Stimulated activated naive CD4-positive, alpha-beta T cell treated with Interleukin-2 at 50 U/mL for 16 hours (primary cell): ENCODE data around the gene SPTLC1.
A peak's percentile ranks its signal among the peaks of the same experiment; 100 is the strongest.
"Not testable (repeated sequence)": the region's sequence is repeated elsewhere in the genome, so short reads cannot be mapped to it uniquely, and the experiment has no call there.

ENCODE experiments used
- DNase-seq: peaks from one replicate; lab custom pipeline; 2025; lab: John Stamatoyannopoulos, UW

SPTLC1 gene

GRCh38 chr9:92140074-92140753, 25.0 kb upstream of the SPTLC1 start:
- peak; percentile 53 for DNase-seq

GRCh38 chr9:92138960-92139540, 23.8 kb upstream of the SPTLC1 start:
- DNase-seq: not testable (repeated sequence)

- DNase-seq: peak; percentile 68
These were observed 23.1 kb upstream of the SPTLC1 start for GRCh38 chr9:92138157-92138959.

GRCh38 chr9:92136184-92136858, 21.1 kb upstream of the SPTLC1 start:
- DNase-seq: no peak

GRCh38 chr9:92135576-92135975, 20.4 kb upstream of the SPTLC1 start:
- no peak for DNase-seq

GRCh38 chr9:92133949-92134604, 18.9 kb upstream of the SPTLC1 start:
- DNase-seq: peak; percentile 72

GRCh38 chr9:92132913-92133312, 17.7 kb upstream of the SPTLC1 start:
- DNase-seq: not testable (repeated sequence)

- no peak for DNase-seq
These were observed 17.3 kb upstream of the SPTLC1 start for GRCh38 chr9:92132501-92132900.

GRCh38 chr9:92122800-92123199, 7.6 kb upstream of the SPTLC1 start:
- DNase-seq: no peak

GRCh38 chr9:92122061-92122460, 6.8 kb upstream of the SPTLC1 start:
- no peak for DNase-seq

- no peak for DNase-seq
These were observed 6.1 kb upstream of the SPTLC1 start for GRCh38 chr9:92121265-92121664.

GRCh38 chr9:92120138-92120537, 4.9 kb upstream of the SPTLC1 start:
- no peak for DNase-seq

- no peak for DNase-seq
These were observed 4.4 kb upstream of the SPTLC1 start for GRCh38 chr9:92119586-92119985.

GRCh38 chr9:92108122-92108521, 7.1 kb downstream of the SPTLC1 start:
- no peak for DNase-seq

- not testable (repeated sequence) for DNase-seq
These were observed 9.6 kb downstream of the SPTLC1 start for GRCh38 chr9:92105446-92106225.

- not testable (repeated sequence) for DNase-seq
These were observed 11.6 kb downstream of the SPTLC1 start for GRCh38 chr9:92103601-92104000.

- DNase-seq: no peak
These were observed 14.8 kb downstream of the SPTLC1 start for GRCh38 chr9:92100237-92100911.

- DNase-seq: no peak
These were observed 16.6 kb downstream of the SPTLC1 start for GRCh38 chr9:92098638-92099037.

GRCh38 chr9:92097997-92098482, 17.2 kb downstream of the SPTLC1 start:
- peak; percentile 42 for DNase-seq

- no peak for DNase-seq
These were observed 20.0 kb downstream of the SPTLC1 start for GRCh38 chr9:92095236-92095635.
